HepG2 (cell line): Measurements from ENCODE around the gene CDK5RAP1. TPM values are rescaled to one million over a fixed set of nuclear protein-coding genes. Genes with fewer than 3 reads are reported as not detected.

Source experiments
- ATAC-seq: fragments of 200-7000 bp; cut with Tn5 transposase; 3 replicates; pipeline ENCODE4 v1.9.1; 2020; ENCODE audit warnings: mild to moderate bottlenecking, moderate library complexity
- BruUV-seq: library from RNA; stranded (reverse); fragments of 400-500 nt; replicated peaks from 2 replicates; lab custom pipeline; 2021; lab: Mats Ljungman, UMichigan
- CTCF ChIA-PET: fragments of 300-600 bp; formaldehyde crosslinking; extraction: SDS; loops from one replicate; lab custom pipeline; 2021; ENCODE audit warnings: low total read pairs, inconsistent platforms, low intra/inter-chr PET ratio; lab: Yijun Ruan, JAX
- POLR2A ChIA-PET: fragments of 350-600 bp; sonication (Branson Sonifier 250); formaldehyde crosslinking; loops from one replicate; lab custom pipeline; 2020; ENCODE audit warnings: antibody characterized with exemption, inconsistent platforms; lab: Yijun Ruan, JAX
- DNase-seq: peaks from one replicate; pipeline ENCODE4 v3.0.0-alpha.2; 2015; ENCODE audit warnings: low spot score
- FAIRE-seq: peaks from 3 replicates; lab custom pipeline; 2011; peaks lifted over from hg19 to GRCh38; lab: Jason Lieb, UNC
- H2AFZ ChIP-seq: one replicate; pipeline ENCODE4 v1.6.1; 2011; ENCODE audit warnings: low read length, inconsistent platforms
- H3K27ac ChIP-seq: fragments of 300-600 bp; 3 replicates; pipeline ENCODE4 v1.8.0; 2011; ENCODE audit warnings: mixed run types, mild to moderate bottlenecking, mixed read lengths, low read length, inconsistent platforms; ENCODE audit not compliant: insufficient read depth; ENCODE audit errors: extremely low read length
- H3K27me3 ChIP-seq, 2 experiments: fragments of 200-600 bp in 1 of 2; 2 replicates in 1 of 2; 3 replicates in 1 of 2; pipeline versions ENCODE4 v1.6.0 to v1.8.0; 2011; ENCODE audit warnings: low read length in 2 of 2, mild to moderate bottlenecking in 2 of 2, moderate library complexity in 2 of 2, inconsistent platforms in 1 of 2; ENCODE audit not compliant: insufficient read depth in 2 of 2, control insufficient read depth in 1 of 2
- H3K36me3 ChIP-seq, 2 experiments: fragments of 200-600 bp in 1 of 2; replicated peaks in 1 of 2; 2 replicates in 1 of 2; 3 replicates in 1 of 2; pipeline versions ENCODE4 v1.5.1 to v1.8.0; 2011; ENCODE audit warnings: low read length in 2 of 2, inconsistent platforms in 1 of 2; ENCODE audit not compliant: insufficient read depth in 2 of 2, control insufficient read depth in 1 of 2
- H3K4me1 ChIP-seq: 2 replicates; pipeline ENCODE4 v1.5.1; 2012; ENCODE audit warnings: low read length, inconsistent platforms; ENCODE audit not compliant: insufficient read depth
- H3K4me2 ChIP-seq: 2 replicates; pipeline ENCODE4 v1.6.0; 2011; ENCODE audit warnings: low read depth, low read length, inconsistent platforms
- H3K4me3 ChIP-seq, 3 experiments: fragments of 200-600 bp in 1 of 3; sonication (generic), shearing (Covaris generic) in 1 of 3; replicated peaks in 1 of 3; 2 replicates each; pipeline ENCODE4 v1.5.1; 2011 to 2016; ENCODE audit warnings: low read length in 3 of 3, inconsistent platforms in 2 of 3, low read depth in 2 of 3, mild to moderate bottlenecking in 2 of 3, control low read depth in 1 of 3, mixed read lengths in 1 of 3; ENCODE audit not compliant: insufficient read depth in 1 of 3
- H3K79me2 ChIP-seq: one replicate; pipeline ENCODE4 v1.6.1; 2011; ENCODE audit warnings: low read length, inconsistent platforms; ENCODE audit not compliant: insufficient read depth
- H3K9ac ChIP-seq: 2 replicates; pipeline ENCODE4 v1.6.0; 2011; ENCODE audit warnings: mild to moderate bottlenecking, low read depth, low read length, inconsistent platforms; ENCODE audit not compliant: insufficient read depth
- H3K9me3 ChIP-seq: 2 replicates; pipeline ENCODE4 v1.5.1; 2012; ENCODE audit warnings: mild to moderate bottlenecking, low read length
- H4K20me1 ChIP-seq: 2 replicates; pipeline ENCODE4 v1.6.0; 2011; ENCODE audit warnings: inconsistent platforms, mild to moderate bottlenecking, low read length, moderate library complexity; ENCODE audit not compliant: insufficient read depth
- ARNT2 ChIP-seq: sonication (generic); formaldehyde crosslinking; IDR thresholded peaks from 2 replicates; pipeline ENCODE4 v1.8.0; 2022; ENCODE audit warnings: mild to moderate bottlenecking, low read depth, missing genetic modification reagents, moderate library complexity
- KLF13 ChIP-seq: sonication (generic); formaldehyde crosslinking; IDR thresholded peaks from 2 replicates; pipeline ENCODE4 v1.4.0; 2020; ENCODE audit warnings: mild to moderate bottlenecking, missing genetic modification reagents
- MAFK ChIP-seq, 2 experiments: IDR thresholded peaks in 1 of 2; conservative IDR thresholded peaks in 1 of 2; 2 replicates each; pipeline ENCODE4 v1.6.1; 2011; ENCODE audit warnings: improper control_type of control experiment in 2 of 2, low read length in 2 of 2
- MIER3 ChIP-seq: IDR thresholded peaks from 2 replicates; pipeline ENCODE4 v1.6.1; 2016; ENCODE audit warnings: missing compliant biosample characterization, borderline replicate concordance
- MIXL1 ChIP-seq: IDR thresholded peaks from 2 replicates; pipeline ENCODE4 v1.6.1; 2016
- PHF21A ChIP-seq: sonication (generic); formaldehyde crosslinking; IDR thresholded peaks from 2 replicates; pipeline ENCODE4 v1.5.0; 2020; ENCODE audit warnings: mild to moderate bottlenecking, missing genetic modification reagents
- ZBTB43 ChIP-seq: sonication (generic); formaldehyde crosslinking; conservative IDR thresholded peaks from 2 replicates; pipeline ENCODE4 v1.4.0; 2020; ENCODE audit warnings: missing genetic modification reagents
- ZNF225 ChIP-seq: sonication (generic); formaldehyde crosslinking; IDR thresholded peaks from 2 replicates; pipeline ENCODE4 v1.4.0; 2020; ENCODE audit warnings: mild to moderate bottlenecking, missing genetic modification reagents
- ZNF646 ChIP-seq: sonication (generic); formaldehyde crosslinking; IDR thresholded peaks from 2 replicates; pipeline ENCODE4 v1.9.0; 2021; ENCODE audit warnings: mild to moderate bottlenecking, missing genetic modification reagents
- ZNF687 ChIP-seq: sonication (generic); formaldehyde crosslinking; IDR thresholded peaks from 2 replicates; pipeline ENCODE4 v1.5.1; 2020; ENCODE audit warnings: mild to moderate bottlenecking, missing genetic modification reagents, moderate library complexity
- ZNF775 ChIP-seq: sonication (generic); formaldehyde crosslinking; IDR thresholded peaks from 2 replicates; pipeline ENCODE4 v1.4.0; 2020; ENCODE audit warnings: missing genetic modification reagents, mild to moderate bottlenecking, moderate library complexity, borderline replicate concordance
- ZSCAN29 ChIP-seq: sonication (generic); formaldehyde crosslinking; conservative IDR thresholded peaks from 2 replicates; pipeline ENCODE4 v1.4.0; 2020; ENCODE audit warnings: mild to moderate bottlenecking, missing genetic modification reagents
- WGBS: methylation state at CpG from one replicate; pipeline ENCODE4 v1.1.6; 2017; ENCODE audit warnings: low lambda C conversion rate; 5-methylcytosine and 5-hydroxymethylcytosine counted together
- in situ Hi-C: cut with HindIII; loops from 2 replicates; pipeline ENCODE4 v1.10.0; 2017; ENCODE audit warnings: low pct_unique_long_range_greater_than_20kb; ENCODE audit not compliant: extremely low pct_ligation_motif_present
- intact Hi-C: fragments of 100-400 bp; cut with micrococcal nuclease; formaldehyde crosslinking; loops from one replicate; pipeline ENCODE4 v1.10.0; 2022; ENCODE audit not compliant: unreplicated experiment
- polyA plus RNA-seq, 8 experiments: library from polyadenylated mRNA; depleted of rRNA in 3 of 8; stranded (reverse) in 7 of 8; unstranded in 1 of 8; fragments of >200 nt; fragmentation: Illumina TruSeq in 4 of 8; extraction: Trizol in 4 of 8; gene quantifications; 2 replicates each; pipeline versions ENCODE4 v1.2.1 to v1.2.3, GENCODE V29; 2011 to 2016; ENCODE audit warnings: low read depth in 4 of 8, missing spikeins in 1 of 8, mixed read lengths in 1 of 8; ENCODE audit not compliant: insufficient read depth in 1 of 8
- total RNA-seq, 5 experiments: library from RNA; depleted of rRNA; stranded (reverse); fragments of >200 nt; fragmentation: Illumina TruSeq; extraction: Trizol; gene quantifications; 2 replicates each; pipeline ENCODE4 v1.2.3, GENCODE V29; 2016; ENCODE audit warnings: low read depth in 1 of 5

The CDK5RAP1 gene
- total and polyA plus RNA-seq, 2 of the 13 experiments (the other 11 are each of a cell fraction or from before 2014, with no cell fraction given), result 53.6 to 98.2 TPM

GRCh38 chr20:33352258-33353012 is 48.9 kb downstream of the CDK5RAP1 start:
- no peak for ATAC-seq
- CTCF ChIA-PET, result no interaction called here
- no TSS peak for BruUV-seq
- TF ChIP-seq PHF21A, result no peak
- no peak for TF ChIP-seq ZNF646 (CRISPR knock-in tag)
- TF ChIP-seq ZNF225 (CRISPR knock-in tag), result 0 out of 2 replicates have a peak, but pooled peaks have one; percentile 45
- TF ChIP-seq MIER3, result no peak
- no peak for TF ChIP-seq ZNF775
- 0 out of 2 replicates have a peak, but pooled peaks have one; percentile 64 for TF ChIP-seq KLF13 (CRISPR knock-in tag)
- no peak for TF ChIP-seq ZSCAN29
- TF ChIP-seq MIXL1 (CRISPR knock-in tag), result no peak
- TF ChIP-seq MAFK (conservative IDR thresholded peaks at IDR 0.05 in 1 of 2, IDR thresholded peaks at IDR 0.05 in 1 of 2; ENCODE audit: low read length in 2 of 2), result no peak
- no peak for TF ChIP-seq ARNT2 (CRISPR knock-in tag)
- TF ChIP-seq ZBTB43, result no peak
- peak; percentile 34 for TF ChIP-seq ZNF687 (CRISPR knock-in tag)

More at GRCh38 chr20:33352258-33353012, 48.9 kb downstream of the CDK5RAP1 start:
- H3K79me2 ChIP-seq, result no peaks in the 10 kb centered on the region
- no peak overlapping the region for H3K9ac ChIP-seq
- no peak overlapping the region for H3K4me3 ChIP-seq
- intact Hi-C loops (no loop called here), in situ Hi-C loops (no loop called here)
- FAIRE-seq, result no peak
- no peak overlapping the region for H3K4me2 ChIP-seq
- H3K27me3 ChIP-seq, result no peaks in the 10 kb centered on the region
- no peak overlapping the region for H2AFZ ChIP-seq
- peaks cover 2 to 9% of the 10 kb centered on the region in 2 experiments; a peak in 3 of 5 replicates for H3K36me3 ChIP-seq
- H3K9me3 ChIP-seq, result no peaks in the 10 kb centered on the region
- H4K20me1 ChIP-seq, result no peaks in the 10 kb centered on the region
- POLR2A ChIA-PET, result interaction anchor here (0.7 kb wide), 1 partner anchor 323 kb away, joined by 4 read pairs; no protein-coding TSS in a partner anchor
- H3K27ac ChIP-seq, result no peak overlapping the region
- H3K4me1 ChIP-seq, result peaks cover 10% of the 10 kb centered on the region
- WGBS, result 89% methylated on average over 16 of the region's 16 CpGs
- no peak for DNase-seq
